H9 (cell line): ENCODE results near the gene ENTREP3. TPM values are rescaled to one million over a fixed set of nuclear protein-coding genes. Genes with fewer than 3 reads are reported as not detected.

Experiments
- DNase-seq: peaks from one replicate; pipeline ENCODE4 v3.0.0-alpha.2; 2017
- H2AFZ ChIP-seq: one replicate; pipeline ENCODE4 v1.6.1; 2013; ENCODE audit warnings: mild to moderate bottlenecking, low read length, control low read depth, moderate library complexity
- H2AK5ac ChIP-seq: 2 replicates; pipeline ENCODE4 v1.6.1; 2013; ENCODE audit warnings: low read length, control low read depth, mixed read lengths; ENCODE audit not compliant: insufficient read length
- H2BK120ac ChIP-seq: one replicate; pipeline ENCODE4 v1.6.1; 2013; ENCODE audit warnings: low read depth, mild to moderate bottlenecking, low read length, control low read depth, inconsistent platforms; ENCODE audit not compliant: poor library complexity, severe bottlenecking
- H2BK12ac ChIP-seq: 2 replicates; pipeline ENCODE4 v1.6.1; 2013; ENCODE audit warnings: low read length, control low read depth, mixed read lengths, low read depth; ENCODE audit not compliant: insufficient read length
- H2BK15ac ChIP-seq: 2 replicates; pipeline ENCODE4 v1.6.1; 2013; ENCODE audit warnings: low read depth, low read length, control low read depth
- H2BK20ac ChIP-seq: one replicate; pipeline ENCODE4 v1.6.1; 2013; ENCODE audit warnings: low read depth, mild to moderate bottlenecking, low read length, control low read depth, inconsistent platforms; ENCODE audit not compliant: poor library complexity, severe bottlenecking
- H2BK5ac ChIP-seq: 2 replicates; pipeline ENCODE4 v1.6.1; 2013; ENCODE audit warnings: low read length, control low read depth, mixed read lengths; ENCODE audit not compliant: insufficient read length
- H3K14ac ChIP-seq: 2 replicates; pipeline ENCODE4 v1.6.1; 2013; ENCODE audit warnings: low read length, control low read depth; ENCODE audit not compliant: insufficient read depth
- H3K18ac ChIP-seq: 2 replicates; pipeline ENCODE4 v1.6.1; 2013; ENCODE audit warnings: low read depth, mild to moderate bottlenecking, mixed read lengths, low read length, control low read depth; ENCODE audit not compliant: insufficient read length
- H3K23ac ChIP-seq: 2 replicates; pipeline ENCODE4 v1.6.1; 2013; ENCODE audit warnings: low read length, control low read depth, mixed read lengths, low read depth; ENCODE audit not compliant: insufficient read length
- H3K23me2 ChIP-seq: 2 replicates; pipeline ENCODE4 v1.6.1; 2013; ENCODE audit warnings: low read depth, mild to moderate bottlenecking, mixed read lengths, low read length, control low read depth; ENCODE audit not compliant: insufficient read length, poor library complexity, severe bottlenecking
- H3K27ac ChIP-seq: 2 replicates; pipeline ENCODE4 v1.5.1; 2013; ENCODE audit warnings: low read length, control low read depth, mixed read lengths, low read depth; ENCODE audit not compliant: insufficient read length
- H3K27me3 ChIP-seq: 2 replicates; pipeline ENCODE4 v1.6.1; 2013; ENCODE audit warnings: low read length, control low read depth, inconsistent platforms; ENCODE audit not compliant: insufficient read depth
- H3K4ac ChIP-seq: 2 replicates; pipeline ENCODE4 v1.6.1; 2013; ENCODE audit warnings: low read depth, mild to moderate bottlenecking, control low read depth, inconsistent platforms, low read length, moderate library complexity
- H3K4me1 ChIP-seq: 2 replicates; pipeline ENCODE4 v1.6.1; 2013; ENCODE audit warnings: low read length, control low read depth, inconsistent platforms; ENCODE audit not compliant: insufficient read depth
- H3K4me2 ChIP-seq: 2 replicates; pipeline ENCODE4 v1.6.1; 2013; ENCODE audit warnings: low read length, control low read depth, mixed read lengths; ENCODE audit not compliant: insufficient read length, insufficient read depth
- H3K56ac ChIP-seq: 2 replicates; pipeline ENCODE4 v1.6.1; 2013; ENCODE audit warnings: low read depth, mild to moderate bottlenecking, mixed read lengths, low read length, control low read depth; ENCODE audit not compliant: insufficient read length
- H3K79me1 ChIP-seq: 2 replicates; pipeline ENCODE4 v1.6.1; 2013; ENCODE audit warnings: low read depth, mild to moderate bottlenecking, moderate library complexity, low read length, control low read depth, inconsistent platforms; ENCODE audit not compliant: insufficient read depth, poor library complexity, severe bottlenecking
- H3K79me2 ChIP-seq: 2 replicates; pipeline ENCODE4 v1.6.1; 2013; ENCODE audit warnings: low read length, control low read depth, inconsistent platforms; ENCODE audit not compliant: insufficient read depth
- H3K9ac ChIP-seq: 2 replicates; pipeline ENCODE4 v1.6.1; 2013; ENCODE audit warnings: low read length, control low read depth, mixed read lengths; ENCODE audit not compliant: insufficient read length; ENCODE audit errors: extremely low read depth
- H3K9me3 ChIP-seq: one replicate; pipeline ENCODE4 v1.6.1; 2013; ENCODE audit warnings: low read depth, low read length, inconsistent platforms; ENCODE audit not compliant: control insufficient read depth
- H3T11ph ChIP-seq: one replicate; pipeline ENCODE4 v1.6.1; 2013; ENCODE audit warnings: mild to moderate bottlenecking, low read length, control low read depth, inconsistent platforms
- H4K20me1 ChIP-seq: one replicate; pipeline ENCODE4 v1.6.1; 2013; ENCODE audit not compliant: control insufficient read depth, insufficient read length, insufficient read depth
- H4K5ac ChIP-seq: 2 replicates; pipeline ENCODE4 v1.6.1; 2013; ENCODE audit warnings: low read depth, mild to moderate bottlenecking, mixed read lengths, low read length, control low read depth; ENCODE audit not compliant: insufficient read length
- H4K8ac ChIP-seq: replicated peaks from 2 replicates; pipeline ENCODE4 v1.6.1; 2013; ENCODE audit warnings: low read length, control low read depth, mixed read lengths, low read depth; ENCODE audit not compliant: insufficient read length
- H4K91ac ChIP-seq: 2 replicates; pipeline ENCODE4 v1.6.1; 2013; ENCODE audit warnings: low read depth, mild to moderate bottlenecking, moderate library complexity, mixed read lengths, low read length, control low read depth; ENCODE audit not compliant: insufficient read length
- H3K27ac Mint-ChIP-seq, 3 experiments: 2 replicates in 2 of 3; 3 replicates in 1 of 3; pipeline ENCODE4 v1.8.0; 2020 to 2021; ENCODE audit warnings: mixed read lengths in 3 of 3, mild to moderate bottlenecking in 1 of 3, moderate library complexity in 1 of 3
- H3K27me3 Mint-ChIP-seq: 2 replicates; pipeline ENCODE4 v1.8.0; 2021; ENCODE audit warnings: low read depth, mild to moderate bottlenecking, moderate library complexity, mixed read lengths
- H3K36me3 Mint-ChIP-seq, 3 experiments: 2 replicates in 2 of 3; 3 replicates in 1 of 3; pipeline ENCODE4 v1.8.0; 2020 to 2021; ENCODE audit warnings: low read depth in 3 of 3, mixed read lengths in 3 of 3; ENCODE audit not compliant: insufficient read depth in 1 of 3
- H3K4me1 Mint-ChIP-seq, 2 experiments: 2 replicates each; pipeline ENCODE4 v1.8.0; 2020; ENCODE audit warnings: mixed read lengths in 2 of 2
- H3K4me3 Mint-ChIP-seq, 2 experiments: 2 replicates in 1 of 2; 3 replicates in 1 of 2; pipeline ENCODE4 v1.8.0; 2020 to 2021; ENCODE audit warnings: mild to moderate bottlenecking in 2 of 2, mixed read lengths in 2 of 2, moderate library complexity in 1 of 2
- H3K9me3 Mint-ChIP-seq, 2 experiments: 2 replicates in 1 of 2; 3 replicates in 1 of 2; pipeline ENCODE4 v1.8.0; 2020; ENCODE audit warnings: mild to moderate bottlenecking in 2 of 2, mixed read lengths in 2 of 2, moderate library complexity in 1 of 2
- WGBS: extraction: QIAGEN DNeasy Blood & Tissue Kit; methylation state at CpG from one replicate; pipeline ENCODE4 v1.1.7; 2013; ENCODE audit warnings: missing lambda C conversion rate, low lambda C conversion rate, mixed read lengths; ENCODE audit not compliant: insufficient read length; ENCODE audit errors: extremely low coverage; 5-methylcytosine and 5-hydroxymethylcytosine counted together
- total RNA-seq: library from RNA; stranded (reverse); gene quantifications from 2 replicates; pipeline ENCODE4 v1.2.1, GENCODE V29; 2021
- TF ChIP-seq, protein P1 (sequence below): fragments of 200-600 bp; sonication (generic); conservative IDR thresholded peaks from 3 replicates; pipeline ENCODE4 v1.8.0; 2021; ENCODE audit warnings: antibody characterized with exemption, mild to moderate bottlenecking

Gene ENTREP3
- total RNA-seq, 1 experiment from 2014 or later, result 41.0 TPM

- H3K79me1 ChIP-seq, result no peaks in the 10 kb centered on the region
- WGBS, result no CpG with 5 or more reads among the region's 9 CpGs
- peaks cover 39% of the 10 kb centered on the region for H3K27me3 Mint-ChIP-seq
These were observed 27.2 kb downstream of the ENTREP3 start for GRCh38 chr1:155228096-155228427.

More at GRCh38 chr1:155228096-155228427, 27.2 kb downstream of the ENTREP3 start:
- no peaks in the 10 kb centered on the region for H4K20me1 ChIP-seq
- H3K4me2 ChIP-seq, result peak overlapping the region; percentile 70
- no peaks in the 10 kb centered on the region for H3K79me2 ChIP-seq
- peaks cover 4% of the 10 kb centered on the region for H3K23me2 ChIP-seq
- H2BK5ac ChIP-seq, result no peak overlapping the region
- Mint-ChIP-seq H3K9me3 (no peaks in the 10 kb centered on the region; a peak in 1 of 5 replicates), H3K27ac (peak overlapping the region; percentile 97 to 99 (median 98)), H3K36me3 (peaks cover 0 to 10% (median 8%) of the 10 kb centered on the region in 3 experiments; a peak in 4 of 7 replicates), H3K4me3 (peak overlapping the region; percentile 88), H3K4me1 (peaks cover 20 to 24% of the 10 kb centered on the region in 2 experiments)
- no peak overlapping the region for H3T11ph ChIP-seq
- H2AFZ ChIP-seq, result no peak overlapping the region
- H3K27ac ChIP-seq, result peak overlapping the region; percentile 2
- H3K18ac ChIP-seq, result peak overlapping the region; percentile 58
- H3K4ac ChIP-seq, result no peak overlapping the region
- H3K23ac ChIP-seq, result no peak overlapping the region
- no peak overlapping the region for H2BK120ac ChIP-seq
- H4K5ac ChIP-seq, result peak overlapping the region; percentile 17
- H3K9ac ChIP-seq, result peak overlapping the region; percentile 64
- H4K8ac ChIP-seq, result no peak overlapping the region
- no peak overlapping the region for H2BK20ac ChIP-seq
- H2BK12ac ChIP-seq, result no peak overlapping the region
- no peak overlapping the region for H2BK15ac ChIP-seq
- no peak overlapping the region for H4K91ac ChIP-seq
- TF ChIP-seq, protein P1, sequence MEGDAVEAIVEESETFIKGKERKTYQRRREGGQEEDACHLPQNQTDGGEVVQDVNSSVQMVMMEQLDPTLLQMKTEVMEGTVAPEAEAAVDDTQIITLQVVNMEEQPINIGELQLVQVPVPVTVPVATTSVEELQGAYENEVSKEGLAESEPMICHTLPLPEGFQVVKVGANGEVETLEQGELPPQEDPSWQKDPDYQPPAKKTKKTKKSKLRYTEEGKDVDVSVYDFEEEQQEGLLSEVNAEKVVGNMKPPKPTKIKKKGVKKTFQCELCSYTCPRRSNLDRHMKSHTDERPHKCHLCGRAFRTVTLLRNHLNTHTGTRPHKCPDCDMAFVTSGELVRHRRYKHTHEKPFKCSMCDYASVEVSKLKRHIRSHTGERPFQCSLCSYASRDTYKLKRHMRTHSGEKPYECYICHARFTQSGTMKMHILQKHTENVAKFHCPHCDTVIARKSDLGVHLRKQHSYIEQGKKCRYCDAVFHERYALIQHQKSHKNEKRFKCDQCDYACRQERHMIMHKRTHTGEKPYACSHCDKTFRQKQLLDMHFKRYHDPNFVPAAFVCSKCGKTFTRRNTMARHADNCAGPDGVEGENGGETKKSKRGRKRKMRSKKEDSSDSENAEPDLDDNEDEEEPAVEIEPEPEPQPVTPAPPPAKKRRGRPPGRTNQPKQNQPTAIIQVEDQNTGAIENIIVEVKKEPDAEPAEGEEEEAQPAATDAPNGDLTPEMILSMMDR, result 0 out of 3 replicates have a peak, but pooled peaks have one; percentile 1
- peak overlapping the region; percentile 86; the same call in 1 of the 2 replicates for H3K14ac ChIP-seq
- no peaks in the 10 kb centered on the region; the same call in 1 of the 2 replicates for H3K4me1 ChIP-seq
- H3K56ac ChIP-seq, result no peak overlapping the region
- H3K27me3 ChIP-seq, result no peaks in the 10 kb centered on the region
- no peaks in the 10 kb centered on the region for H3K9me3 ChIP-seq
- DNase-seq, result no peak
- no peak overlapping the region for H2AK5ac ChIP-seq
